HepG2 (cell line): ENCODE measurements around the gene GPATCH3. TPM values are rescaled to one million over a fixed set of nuclear protein-coding genes. Genes with fewer than 3 reads are reported as not detected.

Experiments
- DRAP1 ChIP-seq: IDR thresholded peaks from 2 replicates; pipeline ENCODE4 v1.6.1; 2016; ENCODE audit warnings: missing genetic modification reagents, missing compliant biosample characterization
- FOSL2 ChIP-seq: sonication (generic); formaldehyde crosslinking; IDR thresholded peaks from 2 replicates; pipeline ENCODE4 v1.4.0; 2020; ENCODE audit warnings: missing genetic modification reagents
- FOXO1 ChIP-seq: sonication (generic); formaldehyde crosslinking; IDR thresholded peaks from 2 replicates; pipeline ENCODE4 v1.4.0; 2020; ENCODE audit warnings: missing genetic modification reagents
- GMEB2 ChIP-seq: IDR thresholded peaks from 2 replicates; pipeline ENCODE4 v1.6.1; 2016; ENCODE audit warnings: missing biosample characterization, missing genetic modification reagents, low read depth
- HNRNPUL1 ChIP-seq: fragments of 200-400 bp; formaldehyde crosslinking; IDR thresholded peaks from 2 replicates; pipeline ENCODE4 v1.6.1; 2017; ENCODE audit warnings: low read depth, mild to moderate bottlenecking, low read length, moderate library complexity
- MAFG ChIP-seq: sonication (generic); formaldehyde crosslinking; IDR thresholded peaks from 2 replicates; pipeline ENCODE4 v1.5.1; 2020; ENCODE audit warnings: mild to moderate bottlenecking, missing genetic modification reagents
- MBD4 ChIP-seq: IDR thresholded peaks from 2 replicates; pipeline ENCODE4 v1.6.1; 2012; ENCODE audit warnings: low read length, inconsistent platforms, borderline replicate concordance
- MTERF4 ChIP-seq: sonication (generic); formaldehyde crosslinking; IDR thresholded peaks from 2 replicates; pipeline ENCODE4 v1.8.0; 2023; ENCODE audit warnings: mild to moderate bottlenecking, missing genetic modification reagents
- NFAT5 ChIP-seq: sonication (generic); formaldehyde crosslinking; IDR thresholded peaks from 2 replicates; pipeline ENCODE4 v1.4.0; 2020; ENCODE audit warnings: missing genetic modification reagents
- NFIB ChIP-seq: sonication (generic); formaldehyde crosslinking; IDR thresholded peaks from 2 replicates; pipeline ENCODE4 v1.9.0; 2021; ENCODE audit warnings: missing genetic modification reagents, mild to moderate bottlenecking, borderline replicate concordance
- SUZ12 ChIP-seq: fragments of 150-350 bp; IDR thresholded peaks from 2 replicates; pipeline ENCODE4 v1.6.1; 2014; ENCODE audit warnings: low read depth, low read length
- TGIF2 ChIP-seq: IDR thresholded peaks from 2 replicates; pipeline ENCODE4 v1.6.1; 2016; ENCODE audit warnings: control low read depth, missing compliant biosample characterization
- TMF1 ChIP-seq: sonication (generic); formaldehyde crosslinking; IDR thresholded peaks from 2 replicates; pipeline ENCODE4 v1.8.1; 2022; ENCODE audit warnings: low read depth, missing genetic modification reagents
- ZBTB7A ChIP-seq: sonication (generic); formaldehyde crosslinking; IDR thresholded peaks from 2 replicates; pipeline ENCODE4 v1.8.0; 2022; ENCODE audit warnings: mild to moderate bottlenecking, missing genetic modification reagents
- ZEB1 ChIP-seq: IDR thresholded peaks from 2 replicates; pipeline ENCODE4 v1.6.1; 2012; ENCODE audit warnings: mild to moderate bottlenecking, low read depth, inconsistent platforms; ENCODE audit not compliant: insufficient replicate concordance
- ZGPAT ChIP-seq: IDR thresholded peaks from 2 replicates; pipeline ENCODE4 v1.6.1; 2016; ENCODE audit warnings: mild to moderate bottlenecking
- ZNF17 ChIP-seq: sonication (generic); formaldehyde crosslinking; IDR thresholded peaks from 2 replicates; pipeline ENCODE4 v1.5.0; 2020; ENCODE audit warnings: mild to moderate bottlenecking, missing genetic modification reagents
- ZNF713 ChIP-seq: sonication (generic); formaldehyde crosslinking; IDR thresholded peaks from 2 replicates; pipeline ENCODE4 v1.4.0; 2020; ENCODE audit warnings: mild to moderate bottlenecking, missing genetic modification reagents
- polyA plus RNA-seq, 8 experiments: library from polyadenylated mRNA; depleted of rRNA in 3 of 8; stranded (reverse) in 7 of 8; unstranded in 1 of 8; fragments of >200 nt; fragmentation: Illumina TruSeq in 4 of 8; extraction: Trizol in 4 of 8; gene quantifications; 2 replicates each; pipeline versions ENCODE4 v1.2.1 to v1.2.3, GENCODE V29; 2011 to 2016; ENCODE audit warnings: low read depth in 4 of 8, missing spikeins in 1 of 8, mixed read lengths in 1 of 8; ENCODE audit not compliant: insufficient read depth in 1 of 8
- total RNA-seq, 5 experiments: library from RNA; depleted of rRNA; stranded (reverse); fragments of >200 nt; fragmentation: Illumina TruSeq; extraction: Trizol; gene quantifications; 2 replicates each; pipeline ENCODE4 v1.2.3, GENCODE V29; 2016; ENCODE audit warnings: low read depth in 1 of 5

The GPATCH3 gene
- total and polyA plus RNA-seq, 2 of the 13 experiments (the other 11 are each of a cell fraction or from before 2014, with no cell fraction given): 8.3 to 11.0 TPM

GRCh38 chr1:26938004-26938658 is 37.9 kb upstream of the GPATCH3 start (continued):
- TF ChIP-seq TGIF2 (CRISPR knock-in tag): peak; percentile 64
- TF ChIP-seq HNRNPUL1: no peak
- TF ChIP-seq FOXO1: peak; percentile 80; the same call in 1 of the 2 replicates
- no peak for TF ChIP-seq MAFG (CRISPR knock-in tag)
- TF ChIP-seq NFIB (CRISPR knock-in tag): no peak
- TF ChIP-seq FOSL2: peak; percentile 89
- TF ChIP-seq MBD4: no peak
- TF ChIP-seq GMEB2: no peak
- TF ChIP-seq ZBTB7A (CRISPR knock-in tag): peak; percentile 84; the same call in 1 of the 2 replicates
- peak; percentile 84 for TF ChIP-seq ZGPAT (CRISPR knock-in tag)
- peak; percentile 57 for TF ChIP-seq DRAP1 (CRISPR knock-in tag)
- no peak for TF ChIP-seq ZNF17
- TF ChIP-seq MTERF4 (CRISPR knock-in tag): no peak; the same call in 1 of the 2 replicates
- TF ChIP-seq ZEB1: peak; percentile 60
- TF ChIP-seq TMF1 (CRISPR knock-in tag): no peak
- TF ChIP-seq ZNF713 (CRISPR knock-in tag): peak; percentile 93; the same call in 1 of the 2 replicates
- TF ChIP-seq NFAT5: no peak
- no peak for TF ChIP-seq SUZ12
